ENCODE measurements around the gene CFAP210.
A peak's percentile ranks its signal among the peaks of the same experiment; 100 is the strongest.

Gene CFAP210

GRCh38 chr2:169673106-169673505 is 21.1 kb downstream of the CFAP210 start:
- DNase-seq (ENCODE audit: low spot score): no peak

DNA sequence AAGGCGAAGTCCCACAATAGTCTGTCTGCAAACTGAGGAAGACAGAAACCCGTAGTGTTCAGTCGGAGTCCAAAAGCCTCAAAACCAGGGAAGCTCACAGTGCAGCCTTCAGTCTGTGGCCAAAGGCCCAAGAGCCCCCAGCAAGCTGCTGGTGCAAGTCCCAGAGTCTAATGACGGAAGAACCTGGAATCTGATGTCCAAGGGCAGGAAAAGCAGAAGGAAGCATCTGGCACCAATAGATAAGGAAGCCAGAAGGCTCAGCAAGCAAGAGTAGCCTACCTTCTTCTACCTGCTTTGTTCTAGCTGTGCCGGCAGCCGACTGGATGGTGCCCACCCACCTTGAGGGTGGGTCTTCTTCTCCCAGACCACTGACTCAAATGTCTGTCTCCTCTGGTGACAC is 21.8 kb downstream of the CFAP210 start:
- DNase-seq (ENCODE audit: low spot score): no peak

DNA sequence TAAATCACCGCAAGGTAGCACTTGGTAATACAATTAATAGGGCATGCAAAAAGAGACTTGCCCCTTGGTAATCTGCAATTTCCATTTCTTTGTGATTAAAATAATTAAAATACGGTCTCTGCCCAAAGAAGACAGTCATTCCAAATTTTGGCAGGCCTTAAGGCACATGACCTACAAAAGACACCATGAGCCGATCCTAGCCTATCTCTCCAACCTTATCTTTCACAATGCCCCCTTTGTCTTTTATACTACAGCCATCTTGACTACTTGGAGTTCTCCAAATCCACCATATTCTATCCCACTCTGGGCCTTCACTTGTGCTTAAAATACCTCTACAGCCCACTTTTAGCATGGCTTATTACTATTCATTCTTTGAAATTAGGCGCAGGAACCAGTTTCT is 23.3 kb downstream of the CFAP210 start:
- no peak for DNase-seq (ENCODE audit: low spot score)

GRCh38 chr2:169670215-169670651 is 24.0 kb downstream of the CFAP210 start:
- DNase-seq (ENCODE audit: low spot score): no peak

DNA sequence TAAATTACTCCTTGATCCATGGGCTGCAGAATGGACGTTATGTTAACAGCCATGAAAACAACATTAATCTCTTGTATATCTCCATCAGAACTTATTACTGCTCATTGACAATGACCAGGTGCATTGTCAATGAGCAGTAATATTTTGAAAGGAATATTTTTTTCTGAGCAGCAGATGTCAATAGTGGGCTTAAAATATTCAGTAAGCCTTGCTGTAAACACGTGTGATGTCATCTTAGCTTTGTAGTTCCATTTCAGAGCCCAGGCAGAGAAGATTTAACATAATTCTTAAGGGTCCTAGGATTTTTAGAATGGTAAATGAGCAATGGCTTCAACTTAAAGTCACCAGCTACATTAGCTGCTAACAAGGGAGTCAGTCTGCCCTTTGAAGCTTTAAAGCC is 26.6 kb downstream of the CFAP210 start:
- no peak for DNase-seq (ENCODE audit: low spot score)

DNA sequence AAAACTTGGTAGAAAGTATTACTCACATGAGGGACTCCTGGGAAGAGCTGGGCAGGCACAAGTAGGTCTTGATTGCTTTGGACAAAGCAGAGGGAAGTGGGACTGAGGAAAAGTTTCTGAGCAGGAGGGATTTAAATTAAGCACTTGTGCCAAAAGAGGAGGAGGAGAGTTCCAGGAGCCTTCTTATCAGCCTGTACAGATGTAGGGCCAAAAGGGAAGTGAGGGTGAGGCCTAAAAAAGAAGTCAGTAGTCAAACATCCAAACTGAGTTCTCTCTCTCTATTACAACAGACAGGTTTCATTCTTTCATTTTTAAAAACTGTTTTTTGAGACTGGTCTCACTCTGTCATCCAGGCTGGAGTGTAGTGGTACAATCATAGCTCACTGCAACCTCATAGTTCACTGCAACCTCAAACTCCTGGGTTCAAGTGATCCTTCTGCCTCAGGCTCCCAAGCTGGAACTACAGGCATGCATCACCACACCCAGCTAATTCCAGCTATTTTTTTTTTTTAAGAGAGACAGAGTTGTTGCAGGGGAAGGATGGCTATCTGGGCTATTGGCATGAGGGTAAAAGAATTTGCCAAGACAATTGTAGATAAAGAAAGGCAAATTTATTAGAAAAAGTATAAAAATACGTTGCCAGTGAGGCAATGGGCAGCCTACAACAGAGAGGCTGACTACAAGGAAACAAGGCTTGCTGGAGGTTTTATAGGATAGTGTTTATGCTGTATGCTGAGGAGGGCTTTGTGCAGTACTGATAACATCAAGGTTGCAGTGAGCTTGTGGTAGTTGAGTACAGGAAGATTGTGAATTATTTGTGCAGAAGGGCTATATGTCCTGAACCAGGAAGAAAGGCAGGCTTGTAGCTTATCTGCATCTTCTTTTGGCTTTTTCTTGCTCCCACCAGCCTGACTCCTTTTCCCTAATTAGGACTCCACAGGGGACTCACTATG is 29.0 kb downstream of the CFAP210 start:
- DNase-seq (ENCODE audit: low spot score): no peak

- DNase-seq (ENCODE audit: low spot score): no peak
Observed at GRCh38 chr2:169664600-169664977, 29.6 kb downstream of the CFAP210 start.

DNA sequence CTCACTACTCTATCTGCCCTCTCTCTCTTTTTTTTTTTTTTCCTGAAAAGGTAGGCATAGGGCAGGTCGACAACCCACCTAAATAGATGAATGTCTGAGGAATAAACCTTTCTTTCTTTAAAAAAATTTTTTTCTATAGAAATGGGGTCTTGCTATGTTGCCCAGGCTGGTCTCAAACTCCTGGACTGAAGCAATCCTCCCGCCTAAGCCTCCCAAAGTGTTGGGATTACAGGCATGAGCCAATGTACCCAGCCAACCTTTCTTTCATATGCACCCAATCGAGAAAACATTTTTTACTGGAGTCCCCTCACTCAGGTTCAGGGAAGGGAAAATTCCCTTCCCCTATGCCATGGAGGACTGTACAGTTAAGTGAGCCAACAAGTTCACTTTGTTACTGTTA is 31.0 kb downstream of the CFAP210 start:
- no peak for DNase-seq (ENCODE audit: low spot score)

GRCh38 chr2:169662744-169663143 is 31.5 kb downstream of the CFAP210 start:
- no peak for DNase-seq (ENCODE audit: low spot score)

GRCh38 chr2:169661265-169661664 is 32.9 kb downstream of the CFAP210 start:
- no peak for DNase-seq (ENCODE audit: low spot score)

DNA sequence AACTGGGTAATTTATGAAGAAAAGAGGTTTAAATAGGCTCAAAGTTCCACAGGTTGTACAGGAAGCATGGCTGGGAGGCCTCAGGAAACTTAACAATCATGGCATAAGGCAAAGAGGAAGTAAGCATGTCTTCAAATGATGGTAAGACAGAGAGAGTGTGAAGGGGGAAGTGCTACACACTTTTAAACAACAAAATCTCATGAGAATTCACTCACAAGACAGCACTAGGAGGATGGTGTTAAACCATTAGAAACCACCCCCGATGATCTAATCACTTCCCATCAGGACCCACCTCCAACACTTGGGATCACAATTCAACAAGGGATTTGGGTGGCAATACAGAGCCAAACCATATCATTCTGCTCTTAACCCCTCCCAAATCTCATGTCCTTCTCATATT is 34.9 kb downstream of the CFAP210 start:
- peak; percentile 20 for DNase-seq (ENCODE audit: low spot score)

DNA sequence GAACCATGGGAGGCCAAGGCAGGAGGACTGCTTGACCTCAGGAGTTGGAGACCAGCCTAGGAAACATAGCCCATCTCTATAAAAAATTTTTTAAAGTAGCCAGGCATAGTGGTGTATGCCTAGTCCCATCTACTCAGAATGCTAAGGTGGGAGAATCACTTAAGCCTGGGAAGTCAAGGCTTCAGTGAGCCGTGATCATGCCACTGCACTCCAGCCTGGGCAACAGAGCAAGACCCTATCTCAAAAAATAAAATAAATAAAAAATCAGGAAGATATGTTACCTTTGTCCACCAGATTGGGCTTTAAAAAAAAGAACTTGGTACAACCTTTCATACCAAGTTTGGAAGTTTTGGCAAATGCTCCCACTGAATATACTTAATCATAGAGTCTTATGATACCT is 35.3 kb downstream of the CFAP210 start:
- DNase-seq (ENCODE audit: low spot score): no peak

- no peak for DNase-seq (ENCODE audit: low spot score)
Observed at GRCh38 chr2:169656164-169656563, 38.0 kb downstream of the CFAP210 start.

GRCh38 chr2:169653636-169654035 is 40.6 kb downstream of the CFAP210 start:
- DNase-seq (ENCODE audit: low spot score): no peak

DNA sequence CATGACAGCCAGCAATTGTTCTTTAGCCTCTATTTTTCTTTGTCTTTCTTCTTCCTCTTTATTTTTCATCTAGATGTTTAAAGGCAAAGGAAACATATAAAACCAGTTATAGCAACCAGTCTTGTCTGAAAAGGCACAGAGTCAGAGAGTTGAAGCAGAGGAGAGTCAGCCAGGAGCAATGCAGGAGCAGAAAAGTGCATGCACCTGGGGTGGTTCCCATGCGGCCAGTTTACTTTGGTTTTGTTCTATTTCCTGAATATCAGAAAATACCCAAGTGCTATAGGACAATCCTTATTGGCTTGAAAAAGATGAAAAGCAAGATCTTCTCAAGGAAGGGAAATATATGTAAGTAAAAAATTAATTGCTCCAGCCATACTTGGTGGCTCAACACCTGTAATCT is 44.9 kb downstream of the CFAP210 start:
- DNase-seq (ENCODE audit: low spot score): no peak

DNA sequence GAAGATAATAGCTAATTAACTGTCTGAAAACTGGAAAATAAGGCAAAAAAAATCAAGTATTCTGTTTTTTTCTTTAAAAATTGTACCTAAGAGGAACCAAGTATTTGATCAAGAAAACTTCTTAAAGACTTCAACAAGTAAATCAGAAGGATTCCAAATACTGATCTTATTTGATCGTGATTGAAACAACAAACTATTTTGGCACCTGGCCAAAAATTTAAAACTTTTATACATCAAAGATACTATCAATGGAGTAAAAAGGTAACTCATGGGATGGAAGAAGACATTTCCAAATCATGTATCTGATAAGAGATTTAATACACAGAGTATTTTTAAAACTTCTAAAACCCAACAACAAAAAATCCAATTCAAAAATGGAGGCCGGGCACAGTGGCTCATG is 46.7 kb downstream of the CFAP210 start:
- no peak for DNase-seq (ENCODE audit: low spot score)

GRCh38 chr2:169644173-169644572 is 50.0 kb downstream of the CFAP210 start:
- DNase-seq (ENCODE audit: low spot score): no peak

GRCh38 chr2:169641464-169641863 is 52.7 kb downstream of the CFAP210 start:
- DNase-seq (ENCODE audit: low spot score): no peak

GRCh38 chr2:169640104-169640503 is 54.1 kb downstream of the CFAP210 start:
- no peak for DNase-seq (ENCODE audit: low spot score)

DNA sequence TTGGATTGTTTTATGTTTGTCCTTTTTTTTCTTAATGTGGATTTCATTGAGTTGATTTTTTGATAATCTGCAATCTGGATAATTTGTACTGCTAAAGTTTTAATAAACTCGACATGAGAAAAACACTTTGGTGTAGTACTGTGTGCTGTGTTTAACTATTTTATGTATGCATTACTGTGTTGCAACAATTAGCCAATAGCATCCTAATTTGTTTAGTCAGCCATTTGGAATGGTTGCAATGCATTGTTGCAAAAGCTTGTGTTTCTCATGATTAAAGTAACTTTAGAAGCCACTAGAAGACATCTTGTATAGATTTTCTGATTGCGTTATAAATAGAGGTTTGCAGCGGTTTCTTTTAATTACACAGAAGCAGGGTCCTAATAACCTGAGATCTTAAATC is 56.6 kb downstream of the CFAP210 start:
- no peak for DNase-seq (ENCODE audit: low spot score)

- DNase-seq (ENCODE audit: low spot score): no peak
Observed at GRCh38 chr2:169636440-169637097, 57.6 kb downstream of the CFAP210 start.

- no peak for DNase-seq (ENCODE audit: low spot score)
Observed at GRCh38 chr2:169625781-169626180, 68.4 kb downstream of the CFAP210 start.

DNA sequence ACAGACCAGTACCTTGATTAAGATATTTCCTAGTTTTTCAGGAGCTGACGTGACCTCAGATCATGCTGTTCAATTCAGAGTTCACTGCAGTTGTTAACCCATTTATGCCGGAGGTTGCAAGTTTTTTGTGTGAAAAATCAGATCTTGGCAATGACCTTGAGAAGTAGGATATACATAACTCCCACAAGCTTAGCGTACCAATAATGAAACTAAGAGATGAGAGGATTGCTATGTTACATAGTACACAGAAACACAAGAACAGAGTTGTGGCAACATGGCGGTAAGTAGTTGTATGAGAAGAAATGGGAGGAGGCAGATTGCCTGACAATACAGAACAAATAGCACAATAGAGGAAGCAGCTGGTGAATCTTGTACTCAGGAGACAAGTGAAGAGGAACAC is 71.0 kb downstream of the CFAP210 start:
- DNase-seq (ENCODE audit: low spot score): no peak

Data from NAMALWA (cell line).